Breast epithelium (tissue), 4 donors: ENCODE measurements around the gene NCKIPSD. TPM values are rescaled to one million over a fixed set of nuclear protein-coding genes. Genes with fewer than 3 reads are reported as not detected.
"Not testable (repeated sequence)": the region's sequence is repeated elsewhere in the genome, so short reads cannot be mapped to it uniquely, and the experiment has no call there.

ENCODE experiments used
- DNase-seq, 2 donors: peaks; one replicate each; pipeline ENCODE4 v3.0.0-alpha.2; 2019; ENCODE audit warnings: low spot score in 2 of 2
- H3K27ac ChIP-seq, 2 donors: fragments of 200-600 bp; sonication (generic) in 1 of 2; one replicate each; pipeline ENCODE4 v1.5.1; 2016 to 2019; ENCODE audit warnings: mild to moderate bottlenecking in 1 of 2
- H3K27me3 ChIP-seq, 2 donors: fragments of 200-600 bp; sonication (generic) in 1 of 2; one replicate each; pipeline versions ENCODE4 v1.5.1 to v1.6.0; 2017 to 2019; ENCODE audit warnings: control low read depth in 1 of 2, mild to moderate bottlenecking in 1 of 2
- H3K36me3 ChIP-seq: fragments of 200-600 bp; one replicate; pipeline ENCODE4 v1.5.1; 2019
- H3K4me1 ChIP-seq, 2 donors: fragments of 200-600 bp; sonication (generic); one replicate each; pipeline ENCODE4 v1.5.1; 2016 to 2019; ENCODE audit warnings: control low read depth in 1 of 2
- H3K4me3 ChIP-seq, 3 donors: fragments of 200-600 bp; sonication (generic); 1 replicate in 2 of 3; 2 replicates in 1 of 3; pipeline ENCODE4 v1.5.1; 2016 to 2019; ENCODE audit warnings: mild to moderate bottlenecking in 3 of 3, moderate library complexity in 2 of 3
- H3K9me3 ChIP-seq, 2 donors: fragments of 200-600 bp; sonication (generic) in 1 of 2; one replicate each; pipeline ENCODE4 v1.5.1; 2016 to 2019; ENCODE audit warnings: control low read depth in 1 of 2
- POLR2A ChIP-seq: fragments of 450-650 bp; IDR thresholded peaks from one replicate; pipeline ENCODE4 v1.6.1; 2016; ENCODE audit warnings: antibody characterized with exemption, mild to moderate bottlenecking, moderate library complexity
- POLR2AphosphoS5 ChIP-seq, 3 donors: sonication (generic); formaldehyde crosslinking; IDR thresholded peaks; one replicate each; pipeline ENCODE4 v1.6.1; 2017; ENCODE audit warnings: antibody characterized with exemption in 3 of 3
- intact Hi-C: fragments of 100-400 bp; cut with DNase I; formaldehyde crosslinking; loops from one replicate; pipeline ENCODE4 v1.15.1; 2023; ENCODE audit warnings: low total_unique reads
- total RNA-seq, 3 donors: library from RNA; depleted of rRNA; stranded (reverse); fragments of >200 nt; gene quantifications; one replicate each; pipeline ENCODE4 v1.1.0, GENCODE V29; 2016
- TF ChIP-seq, protein P1 (sequence below), 3 donors: fragments of 450-650 bp; IDR thresholded peaks; one replicate each; pipeline ENCODE4 v1.5.1; 2016 to 2017; ENCODE audit warnings: antibody characterized with exemption in 3 of 3, mild to moderate bottlenecking in 3 of 3, moderate library complexity in 3 of 3

The NCKIPSD gene
- total RNA-seq, 3 donors from 2014 or later: 31.8 to 40.3 (median 36.4) TPM

GRCh38 chr3:48723725-48724124, 38.0 kb upstream of the NCKIPSD start:
- Histone ChIP-seq H3K9me3 (no peaks in the 10 kb centered on the region), H3K36me3 (no peaks in the 10 kb centered on the region), H3K27ac (no peak overlapping the region), H3K4me1 (no peaks in the 10 kb centered on the region), H3K27me3 (no peaks in the 10 kb centered on the region), H3K4me3 (no peak overlapping the region)
- no peak for DNase-seq
- TF ChIP-seq POLR2AphosphoS5 (IDR thresholded peaks at IDR 0.05): no peak
- TF ChIP-seq, protein P1, sequence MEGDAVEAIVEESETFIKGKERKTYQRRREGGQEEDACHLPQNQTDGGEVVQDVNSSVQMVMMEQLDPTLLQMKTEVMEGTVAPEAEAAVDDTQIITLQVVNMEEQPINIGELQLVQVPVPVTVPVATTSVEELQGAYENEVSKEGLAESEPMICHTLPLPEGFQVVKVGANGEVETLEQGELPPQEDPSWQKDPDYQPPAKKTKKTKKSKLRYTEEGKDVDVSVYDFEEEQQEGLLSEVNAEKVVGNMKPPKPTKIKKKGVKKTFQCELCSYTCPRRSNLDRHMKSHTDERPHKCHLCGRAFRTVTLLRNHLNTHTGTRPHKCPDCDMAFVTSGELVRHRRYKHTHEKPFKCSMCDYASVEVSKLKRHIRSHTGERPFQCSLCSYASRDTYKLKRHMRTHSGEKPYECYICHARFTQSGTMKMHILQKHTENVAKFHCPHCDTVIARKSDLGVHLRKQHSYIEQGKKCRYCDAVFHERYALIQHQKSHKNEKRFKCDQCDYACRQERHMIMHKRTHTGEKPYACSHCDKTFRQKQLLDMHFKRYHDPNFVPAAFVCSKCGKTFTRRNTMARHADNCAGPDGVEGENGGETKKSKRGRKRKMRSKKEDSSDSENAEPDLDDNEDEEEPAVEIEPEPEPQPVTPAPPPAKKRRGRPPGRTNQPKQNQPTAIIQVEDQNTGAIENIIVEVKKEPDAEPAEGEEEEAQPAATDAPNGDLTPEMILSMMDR (IDR thresholded peaks at IDR 0.05): no peak
- TF ChIP-seq POLR2A: no peak
- intact Hi-C loops: no loop called here

DNA sequence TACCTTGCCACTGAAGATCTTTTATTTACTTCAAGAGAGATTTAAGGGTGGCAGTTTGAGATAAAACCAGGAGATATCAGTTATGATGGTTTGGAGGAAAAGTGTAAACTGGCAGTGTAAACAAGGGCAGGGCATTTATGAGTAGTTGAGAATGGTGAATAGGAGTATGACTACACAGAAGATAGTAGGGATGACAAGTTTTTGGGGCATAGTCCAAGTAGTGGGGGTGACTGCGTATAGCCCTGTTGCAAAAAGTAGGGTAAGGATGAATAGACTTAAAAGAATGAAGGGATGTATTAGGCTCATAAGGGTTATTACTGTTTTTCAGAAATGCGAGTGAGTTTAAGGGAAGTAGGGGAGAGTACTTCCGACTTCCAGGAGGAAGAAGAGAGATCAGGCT, 37.6 kb upstream of the NCKIPSD start:
- H3K4me1 ChIP-seq, intact Hi-C loops, H3K27me3 ChIP-seq, DNase-seq, H3K36me3 ChIP-seq, H3K27ac ChIP-seq, H3K4me3 ChIP-seq, H3K9me3 ChIP-seq: not testable (repeated sequence)

- H3K9me3 ChIP-seq: no peaks in the 10 kb centered on the region
- DNase-seq: peak; percentile 98 to 99
- intact Hi-C loops: no loop called here
- H3K27me3 ChIP-seq: no peaks in the 10 kb centered on the region
- peak; percentile 78 to 96 (median 86) for TF ChIP-seq POLR2AphosphoS5 (IDR thresholded peaks at IDR 0.05)
- peak; percentile 82 for TF ChIP-seq POLR2A
- TF ChIP-seq, protein P1 (IDR thresholded peaks at IDR 0.05): no peak
- H3K4me3 ChIP-seq: peak within 1 kb of the TSS; percentile 77 to 90 (median 79)
- no peaks in the 10 kb centered on the region for H3K36me3 ChIP-seq
- H3K4me1 ChIP-seq: peaks cover 0 to 8% of the 10 kb centered on the region in 2 donors
- peak within 1 kb of the TSS; percentile 87 to 96 for H3K27ac ChIP-seq
These were observed 31.4 kb upstream of the NCKIPSD start, which contains the start of gene IP6K2 for GRCh38 chr3:48716982-48717746. IP6K2 (minus strand) TSS chr3:48717221; CDS start chr3:48695291, 21,930 bp downstream.

DNA sequence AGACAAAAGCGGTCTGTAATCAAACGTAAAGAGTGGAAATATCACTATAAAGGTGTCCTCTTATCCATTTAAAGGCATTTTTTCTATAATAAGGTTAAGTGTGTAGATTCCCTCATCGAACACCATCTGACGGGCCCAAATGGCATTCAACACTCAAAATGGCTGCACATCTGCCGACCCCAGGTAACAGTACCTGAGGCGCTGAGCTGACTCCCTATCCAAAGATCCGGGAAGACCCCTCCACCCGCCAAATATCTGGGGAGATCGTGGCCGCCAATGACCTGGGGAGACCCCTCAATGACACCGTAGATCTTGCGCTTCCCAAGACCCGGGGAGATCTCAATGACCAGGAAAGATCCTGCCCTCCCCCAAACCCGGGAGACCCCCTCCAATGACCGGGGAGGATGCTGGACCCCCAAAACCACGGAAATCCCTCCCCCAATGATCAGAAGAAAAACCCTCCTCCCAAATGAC, 30.8 kb upstream of the NCKIPSD start:
- no peaks in the 10 kb centered on the region for H3K27me3 ChIP-seq
- H3K27ac ChIP-seq: peak overlapping the region; percentile 87 to 96
- DNase-seq: no peak
- peaks cover 0 to 8% of the 10 kb centered on the region in 2 donors for H3K4me1 ChIP-seq
- intact Hi-C loops: no loop called here
- H3K4me3 ChIP-seq: peak overlapping the region; percentile 77 to 90 (median 79)
- TF ChIP-seq POLR2A: no peak
- no peak for TF ChIP-seq POLR2AphosphoS5 (IDR thresholded peaks at IDR 0.05)
- TF ChIP-seq, protein P1 (IDR thresholded peaks at IDR 0.05): no peak
- no peaks in the 10 kb centered on the region for H3K9me3 ChIP-seq
- no peaks in the 10 kb centered on the region for H3K36me3 ChIP-seq

DNA sequence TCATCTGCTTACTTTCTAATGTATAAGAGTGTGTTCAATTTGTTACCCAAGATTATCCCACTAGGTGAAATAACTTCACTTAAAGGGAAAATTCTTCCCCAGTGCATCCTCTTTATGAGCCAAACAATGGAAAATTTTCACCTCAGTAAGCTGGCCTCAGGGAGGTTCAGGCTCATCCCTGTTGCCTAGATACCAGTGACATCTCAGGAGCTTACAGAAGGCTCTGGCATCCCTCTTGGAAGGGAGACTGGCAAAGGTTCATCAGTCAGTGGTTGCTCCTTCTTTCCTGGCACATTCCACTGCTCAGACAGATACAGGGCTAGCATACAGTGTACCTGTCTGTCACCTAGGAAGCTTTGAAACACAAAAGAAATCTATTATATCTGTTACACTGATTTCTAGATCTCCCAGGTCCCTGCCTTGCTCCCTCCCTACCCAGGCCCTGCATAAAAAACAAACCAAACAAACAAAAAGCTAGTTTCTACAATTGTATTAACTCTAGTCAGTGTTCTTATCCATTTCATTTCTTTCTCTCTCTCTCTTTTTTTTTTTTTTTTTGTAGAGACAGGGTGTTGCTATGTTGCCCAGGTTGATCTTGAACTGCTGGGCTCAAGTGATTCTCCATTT, 29.6 kb upstream of the NCKIPSD start:
- Histone ChIP-seq H3K36me3 (no peaks in the 10 kb centered on the region), H3K4me1 (peaks cover 0 to 8% of the 10 kb centered on the region in 2 donors), H3K27ac (peak overlapping the region; percentile 51 to 96), H3K4me3 (peak overlapping the region in 2 of 3 donors; percentile 39 to 90), H3K9me3 (no peaks in the 10 kb centered on the region), H3K27me3 (no peaks in the 10 kb centered on the region)
- intact Hi-C loops: no loop called here
- DNase-seq: peak in 1 of 2 donors; percentile 79
- no peak for TF ChIP-seq POLR2A
- TF ChIP-seq POLR2AphosphoS5 (IDR thresholded peaks at IDR 0.05): peak in 1 of 3 donors; percentile 16

DNA sequence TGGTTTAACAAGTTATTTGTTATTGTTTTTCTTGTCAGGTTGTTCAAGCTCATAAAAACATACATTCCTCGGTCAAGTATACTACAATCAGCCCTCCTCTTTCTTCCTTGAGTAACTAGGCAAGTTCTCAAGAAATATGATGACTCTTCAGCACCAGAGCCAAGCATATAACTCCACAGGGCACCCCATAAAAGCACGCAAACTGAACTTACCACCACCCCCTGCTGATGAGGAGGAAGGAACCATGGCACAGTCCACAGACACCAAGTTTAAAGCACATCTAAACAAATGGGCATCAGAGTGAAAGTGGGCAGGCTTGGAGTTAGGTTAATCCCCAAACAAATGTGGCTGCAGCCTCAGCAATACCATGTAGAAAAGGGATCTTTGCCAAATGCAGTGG, 26.0 kb upstream of the NCKIPSD start:
- intact Hi-C loops: no loop called here
- no peak for TF ChIP-seq POLR2A
- TF ChIP-seq, protein P1 (IDR thresholded peaks at IDR 0.05): no peak
- no peak for TF ChIP-seq POLR2AphosphoS5 (IDR thresholded peaks at IDR 0.05)
- Histone ChIP-seq H3K9me3 (no peaks in the 10 kb centered on the region), H3K4me3 (no peak overlapping the region), H3K4me1 (peaks cover 0 to 8% of the 10 kb centered on the region in 2 donors), H3K27ac (peak overlapping the region in 1 of 2 donors; percentile 96), H3K36me3 (no peaks in the 10 kb centered on the region), H3K27me3 (no peaks in the 10 kb centered on the region)
- no peak for DNase-seq
